GM12873 (cell line): ENCODE measurements around the gene ZNF280D.

Experiments
- CTCF ChIP-seq: IDR thresholded peaks from 2 replicates; pipeline ENCODE4 v1.5.1; 2012; ENCODE audit warnings: low read depth, mild to moderate bottlenecking, moderate library complexity, low read length, control low read depth; ENCODE audit not compliant: insufficient read depth; ENCODE audit errors: missing control alignments

Gene ZNF280D

GRCh38 chr15:56719774-56720555 is 13.3 kb downstream of the ZNF280D start:
- TF ChIP-seq CTCF: no peak

GRCh38 chr15:56719021-56719612 is 14.2 kb downstream of the ZNF280D start:
- TF ChIP-seq CTCF: no peak

- TF ChIP-seq CTCF: no peak
Observed at GRCh38 chr15:56718560-56718959, 14.7 kb downstream of the ZNF280D start.

GRCh38 chr15:56716334-56716733 is 17.0 kb downstream of the ZNF280D start:
- TF ChIP-seq CTCF: no peak

- no peak for TF ChIP-seq CTCF
Observed at GRCh38 chr15:56715220-56715619, 18.1 kb downstream of the ZNF280D start.

- TF ChIP-seq CTCF: no peak
Observed at GRCh38 chr15:56699743-56700142, 33.6 kb downstream of the ZNF280D start.

GRCh38 chr15:56698270-56698669 is 35.0 kb downstream of the ZNF280D start:
- no peak for TF ChIP-seq CTCF
